K562 (cell line): Measurements from ENCODE around the gene YBEY. TPM values are rescaled to one million over a fixed set of nuclear protein-coding genes. Genes with fewer than 3 reads are reported as not detected.

Experiments
- BHLHE40 ChIP-seq: IDR thresholded peaks from 2 replicates; pipeline ENCODE4 v1.6.1; 2011; ENCODE audit warnings: low read length, improper control_type of control experiment
- CBFA2T2 ChIP-seq: fragments of 450-650 bp; conservative IDR thresholded peaks from 2 replicates; pipeline ENCODE4 v1.6.1; 2017; ENCODE audit warnings: mild to moderate bottlenecking
- CEBPB ChIP-seq: fragments of 450-650 bp; IDR thresholded peaks from 2 replicates; pipeline ENCODE4 v1.6.1; 2016; ENCODE audit warnings: missing genetic modification characterization, missing compliant biosample characterization
- ETV5 ChIP-seq: sonication (generic); formaldehyde crosslinking; IDR thresholded peaks from 2 replicates; pipeline ENCODE4 v1.4.0; 2020; ENCODE audit warnings: low read depth, mild to moderate bottlenecking, missing genetic modification reagents
- FOXJ3 ChIP-seq: sonication (generic); formaldehyde crosslinking; IDR thresholded peaks from 2 replicates; pipeline ENCODE4 v1.4.0; 2020; ENCODE audit warnings: mild to moderate bottlenecking, missing genetic modification reagents
- HMG20A ChIP-seq: fragments of 450-650 bp; formaldehyde crosslinking; conservative IDR thresholded peaks from 2 replicates; pipeline ENCODE4 v1.4.0; 2020; ENCODE audit warnings: mild to moderate bottlenecking, mixed read lengths
- KLF10 ChIP-seq: fragments of 250-450 bp; sonication (Bioruptor Pico); IDR thresholded peaks from 2 replicates; pipeline ENCODE4 v1.6.1; 2021; ENCODE audit warnings: matching md5 sums
- LARP7 ChIP-seq: fragments of 450-650 bp; IDR thresholded peaks from 2 replicates; pipeline ENCODE4 v1.6.1; 2016
- MTF1 ChIP-seq: fragments of 250-450 bp; sonication (Bioruptor Pico); IDR thresholded peaks from 2 replicates; pipeline ENCODE4 v1.9.0; 2021; ENCODE audit warnings: moderate library complexity, mild to moderate bottlenecking, inconsistent platforms, borderline replicate concordance
- NCOA2 ChIP-seq, 2 experiments: fragments of 450-650 bp; IDR thresholded peaks; 2 replicates each; pipeline ENCODE4 v1.6.1; 2018; ENCODE audit warnings: mild to moderate bottlenecking in 2 of 2, moderate library complexity in 1 of 2; ENCODE audit not compliant: partially characterized antibody in 2 of 2
- NFRKB ChIP-seq: fragments of 450-650 bp; IDR thresholded peaks from 2 replicates; pipeline ENCODE4 v1.6.1; 2016; ENCODE audit warnings: low read depth
- NONO ChIP-seq, 2 experiments: fragments of 200-400 bp in 1 of 2; fragments of 450-650 bp in 1 of 2; formaldehyde crosslinking in 1 of 2; IDR thresholded peaks; 2 replicates each; pipeline ENCODE4 v1.6.1; 2017; ENCODE audit warnings: low read depth in 2 of 2, mild to moderate bottlenecking in 2 of 2, moderate library complexity in 2 of 2, low read length in 1 of 2
- NRF1 ChIP-seq, 2 experiments: fragments of 450-650 bp; IDR thresholded peaks in 1 of 2; conservative IDR thresholded peaks in 1 of 2; 2 replicates each; pipeline ENCODE4 v1.6.1; 2014; ENCODE audit warnings: mild to moderate bottlenecking in 2 of 2
- PHB2 ChIP-seq: fragments of 450-650 bp; IDR thresholded peaks from 2 replicates; pipeline ENCODE4 v1.6.1; 2017; ENCODE audit warnings: low read depth
- POLR2B ChIP-seq: fragments of 450-650 bp; IDR thresholded peaks from 2 replicates; pipeline ENCODE4 v1.6.1; 2018; ENCODE audit warnings: low read depth; ENCODE audit not compliant: partially characterized antibody
- POU5F1 ChIP-seq: fragments of 150-350 bp; IDR thresholded peaks from 2 replicates; pipeline ENCODE4 v1.6.1; 2014; ENCODE audit warnings: borderline replicate concordance, low read length, low read depth, mild to moderate bottlenecking; ENCODE audit not compliant: partially characterized antibody
- PTBP1 ChIP-seq: fragments of 200-400 bp; formaldehyde crosslinking; IDR thresholded peaks from 2 replicates; pipeline ENCODE4 v1.6.1; 2017; ENCODE audit warnings: low read depth, low read length
- RBM15 ChIP-seq: fragments of 200-400 bp; formaldehyde crosslinking; IDR thresholded peaks from 2 replicates; pipeline ENCODE4 v1.6.1; 2018; ENCODE audit warnings: mild to moderate bottlenecking, low read length, moderate library complexity; ENCODE audit not compliant: insufficient read depth
- RHOXF2B ChIP-seq: fragments of 250-450 bp; sonication (Bioruptor Pico); conservative IDR thresholded peaks from 2 replicates; pipeline ENCODE4 v1.5.1; 2021
- SAP30 ChIP-seq: fragments of 200-600 bp; sonication (generic); IDR thresholded peaks from 2 replicates; pipeline ENCODE4 v1.6.1; 2012; ENCODE audit warnings: borderline replicate concordance, low read depth, mild to moderate bottlenecking, moderate library complexity, low read length, control low read depth, inconsistent platforms; ENCODE audit not compliant: insufficient read depth, poor library complexity, severe bottlenecking
- SMAD1 ChIP-seq: fragments of 150-350 bp; IDR thresholded peaks from 2 replicates; pipeline ENCODE4 v1.6.1; 2014; ENCODE audit warnings: low read length, low read depth; ENCODE audit not compliant: partially characterized antibody
- TAF7 ChIP-seq: fragments of 450-650 bp; IDR thresholded peaks from 2 replicates; pipeline ENCODE4 v1.6.1; 2016; ENCODE audit warnings: missing genetic modification characterization, missing compliant biosample characterization
- TBP ChIP-seq: optimal IDR thresholded peaks from 2 replicates; pipeline ENCODE3; 2011; ENCODE audit warnings: low read depth, low read length, improper control_type of control experiment
- ZNF197 ChIP-seq: fragments of 200-800 bp; sonication (Bioruptor generic); IDR thresholded peaks from 2 replicates; pipeline ENCODE4 v1.6.1; 2016; ENCODE audit warnings: low read depth, missing genetic modification characterization, missing compliant biosample characterization
- ZNF561 ChIP-seq: fragments of 450-650 bp; formaldehyde crosslinking; conservative IDR thresholded peaks from 2 replicates; pipeline ENCODE4 v1.4.0; 2020; ENCODE audit warnings: mild to moderate bottlenecking, moderate library complexity
- polyA plus RNA-seq, 8 experiments: library from polyadenylated mRNA; depleted of rRNA in 4 of 8; stranded (reverse) in 5 of 8; unstranded in 3 of 8; fragments of >200 nt; fragmentation: Nextera tagmentation in 2 of 8; fragmentation: Illumina TruSeq in 1 of 8; extraction: Ambion mirVana in 2 of 8; extraction: Trizol in 1 of 8; gene quantifications; 2 replicates each; pipeline versions ENCODE4 v1.2.1 to v1.2.3, GENCODE V29; 2011 to 2014; ENCODE audit warnings: inconsistent platforms in 1 of 8, missing spikeins in 1 of 8
- total RNA-seq, 7 experiments: library from RNA; depleted of rRNA in 6 of 7; stranded (reverse); fragments of >200 nt in 6 of 7; fragmentation: Illumina TruSeq in 2 of 7; extraction: Trizol in 2 of 7; gene quantifications; 2 replicates each; pipeline versions ENCODE4 v1.2.1 to v1.2.3, GENCODE V29; 2011 to 2021; ENCODE audit warnings: low replicate concordance in 1 of 7
- TF ChIP-seq, protein P1 (sequence below): fragments of 450-650 bp; IDR thresholded peaks from 2 replicates; pipeline ENCODE4 v1.6.1; 2017; ENCODE audit warnings: antibody characterized with exemption, mild to moderate bottlenecking

YBEY gene
- total and polyA plus RNA-seq, 9 of the 15 experiments (the other 6 are each of a cell fraction or from before 2014, with no cell fraction given) = 6.4 to 28.0 (median 12.4) TPM

DNA sequence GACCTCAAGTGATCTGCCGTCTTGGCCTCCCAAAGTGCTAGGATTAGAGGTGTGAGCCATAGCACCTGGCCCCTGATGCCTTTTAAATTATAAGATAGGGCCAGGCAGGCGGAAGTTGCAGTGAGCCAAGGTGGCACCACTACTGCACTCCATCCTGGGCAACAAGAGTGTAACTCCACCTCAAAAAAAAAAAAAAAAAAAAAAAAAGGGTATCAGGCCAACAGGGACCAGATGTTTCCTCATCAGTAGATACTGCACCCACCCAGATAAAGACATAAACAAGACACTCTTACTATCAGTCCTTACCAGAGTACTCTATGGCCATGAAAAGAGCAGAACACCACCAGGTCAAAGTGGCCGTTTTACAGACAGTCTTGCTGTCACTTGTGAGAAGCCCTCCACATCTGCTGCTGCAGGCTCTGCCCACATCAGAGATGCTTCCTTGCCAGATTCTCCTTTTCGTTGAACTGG is 34.2 kb downstream of the YBEY start (continued):
- TF ChIP-seq SAP30 (peak; percentile 51), NRF1 (conservative IDR thresholded peaks at IDR 0.05 in 1 of 2, IDR thresholded peaks at IDR 0.05 in 1 of 2) (0 out of 4 replicates have a peak, but pooled peaks of 1 of the 2 experiments have one; percentile 4), PHB2 (peak; percentile 99), FOXJ3 (CRISPR knock-in tag) (peak; percentile 52; the same call in 1 of the 2 replicates), RBM15 (no peak), TBP (peak; percentile 71), RHOXF2B (CRISPR knock-in tag) (no peak), PTBP1 (no peak), HMG20A (CRISPR knock-in tag) (no peak), ZNF197 (CRISPR knock-in tag) (peak; percentile 97), ZNF561 (no peak), CEBPB (tag) (peak; percentile 44; the same call in 1 of the 2 replicates), NFRKB (no peak; the same call in 1 of the 2 replicates), POLR2B (peak; percentile 17), CBFA2T2 (peak; percentile 100), POU5F1 (no peak), KLF10 (CRISPR knock-in tag) (no peak), BHLHE40 (peak; percentile 33; the same call in 1 of the 2 replicates), TAF7 (tag) (no peak), NONO (IDR thresholded peaks at IDR 0.05; ENCODE audit: low read depth in 2 of 2, low read length in 1 of 2) (peak in 1 of 2 experiments; percentile 77; a peak in 1 of 4 replicates), NCOA2 (IDR thresholded peaks at IDR 0.05; ENCODE audit: partially characterized antibody in 2 of 2) (no peak), LARP7 (peak; percentile 42; the same call in 1 of the 2 replicates), ETV5 (peak; percentile 47; the same call in 1 of the 2 replicates), MTF1 (CRISPR knock-in tag) (no peak), SMAD1 (peak; percentile 79)
- TF ChIP-seq, protein P1, sequence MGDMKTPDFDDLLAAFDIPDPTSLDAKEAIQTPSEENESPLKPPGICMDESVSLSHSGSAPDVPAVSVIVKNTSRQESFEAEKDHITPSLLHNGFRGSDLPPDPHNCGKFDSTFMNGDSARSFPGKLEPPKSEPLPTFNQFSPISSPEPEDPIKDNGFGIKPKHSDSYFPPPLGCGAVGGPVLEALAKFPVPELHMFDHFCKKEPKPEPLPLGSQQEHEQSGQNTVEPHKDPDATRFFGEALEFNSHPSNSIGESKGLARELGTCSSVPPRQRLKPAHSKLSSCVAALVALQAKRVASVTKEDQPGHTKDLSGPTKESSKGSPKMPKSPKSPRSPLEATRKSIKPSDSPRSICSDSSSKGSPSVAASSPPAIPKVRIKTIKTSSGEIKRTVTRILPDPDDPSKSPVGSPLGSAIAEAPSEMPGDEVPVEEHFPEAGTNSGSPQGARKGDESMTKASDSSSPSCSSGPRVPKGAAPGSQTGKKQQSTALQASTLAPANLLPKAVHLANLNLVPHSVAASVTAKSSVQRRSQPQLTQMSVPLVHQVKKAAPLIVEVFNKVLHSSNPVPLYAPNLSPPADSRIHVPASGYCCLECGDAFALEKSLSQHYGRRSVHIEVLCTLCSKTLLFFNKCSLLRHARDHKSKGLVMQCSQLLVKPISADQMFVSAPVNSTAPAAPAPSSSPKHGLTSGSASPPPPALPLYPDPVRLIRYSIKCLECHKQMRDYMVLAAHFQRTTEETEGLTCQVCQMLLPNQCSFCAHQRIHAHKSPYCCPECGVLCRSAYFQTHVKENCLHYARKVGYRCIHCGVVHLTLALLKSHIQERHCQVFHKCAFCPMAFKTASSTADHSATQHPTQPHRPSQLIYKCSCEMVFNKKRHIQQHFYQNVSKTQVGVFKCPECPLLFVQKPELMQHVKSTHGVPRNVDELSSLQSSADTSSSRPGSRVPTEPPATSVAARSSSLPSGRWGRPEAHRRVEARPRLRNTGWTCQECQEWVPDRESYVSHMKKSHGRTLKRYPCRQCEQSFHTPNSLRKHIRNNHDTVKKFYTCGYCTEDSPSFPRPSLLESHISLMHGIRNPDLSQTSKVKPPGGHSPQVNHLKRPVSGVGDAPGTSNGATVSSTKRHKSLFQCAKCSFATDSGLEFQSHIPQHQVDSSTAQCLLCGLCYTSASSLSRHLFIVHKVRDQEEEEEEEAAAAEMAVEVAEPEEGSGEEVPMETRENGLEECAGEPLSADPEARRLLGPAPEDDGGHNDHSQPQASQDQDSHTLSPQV = peak; percentile 71
